HG03571 (cell line): ENCODE results near the gene NCKAP5.

Source experiments
- ATAC-seq: cut with Tn5 transposase; IDR thresholded peaks from one replicate; pipeline ENCODE4 v1.9.1; 2021; ENCODE audit not compliant: unreplicated experiment

NCKAP5 gene

GRCh38 chr2:133568172-133568571, at the start of gene NCKAP5:
Gene NCKAP5, minus strand, starts transcription at chr2:133568463. Its CDS starts 50,937 bp downstream, at chr2:133517526.
- no peak for ATAC-seq

- ATAC-seq, result no peak
Observed at GRCh38 chr2:133609664-133610063, 41.4 kb upstream of the NCKAP5 start.

GRCh38 chr2:133608291-133608690, 40.0 kb upstream of the NCKAP5 start:
- no peak for ATAC-seq

- ATAC-seq, result no peak
Observed at GRCh38 chr2:133607679-133608078, 39.4 kb upstream of the NCKAP5 start.

- ATAC-seq, result no peak
Observed at GRCh38 chr2:133606616-133607015, 38.4 kb upstream of the NCKAP5 start.

GRCh38 chr2:133605766-133606137, 37.5 kb upstream of the NCKAP5 start:
- no peak for ATAC-seq

GRCh38 chr2:133605011-133605765, 36.9 kb upstream of the NCKAP5 start:
- ATAC-seq, result no peak

- ATAC-seq, result no peak
Observed at GRCh38 chr2:133603109-133603508, 34.8 kb upstream of the NCKAP5 start.

GRCh38 chr2:133602538-133602937, 34.3 kb upstream of the NCKAP5 start:
- no peak for ATAC-seq

- no peak for ATAC-seq
Observed at GRCh38 chr2:133600266-133600928, 32.1 kb upstream of the NCKAP5 start.

- ATAC-seq, result no peak
Observed at GRCh38 chr2:133599811-133600210, 31.5 kb upstream of the NCKAP5 start.

GRCh38 chr2:133599211-133599803, 31.0 kb upstream of the NCKAP5 start:
- ATAC-seq, result no peak

- no peak for ATAC-seq
Observed at GRCh38 chr2:133598769-133599168, 30.5 kb upstream of the NCKAP5 start.

- no peak for ATAC-seq
Observed at GRCh38 chr2:133596701-133597393, 28.6 kb upstream of the NCKAP5 start.

- no peak for ATAC-seq
Observed at GRCh38 chr2:133591164-133591563, 22.9 kb upstream of the NCKAP5 start.

GRCh38 chr2:133589456-133589855, 21.2 kb upstream of the NCKAP5 start:
- ATAC-seq, result no peak

- ATAC-seq, result no peak
Observed at GRCh38 chr2:133588144-133588543, 19.9 kb upstream of the NCKAP5 start.

GRCh38 chr2:133586978-133587377, 18.7 kb upstream of the NCKAP5 start:
- no peak for ATAC-seq

- no peak for ATAC-seq
Observed at GRCh38 chr2:133581010-133581760, 12.9 kb upstream of the NCKAP5 start.

- no peak for ATAC-seq
Observed at GRCh38 chr2:133579274-133579673, 11.0 kb upstream of the NCKAP5 start.

GRCh38 chr2:133576714-133577113, 8.5 kb upstream of the NCKAP5 start:
- ATAC-seq, result no peak
